GM12878 (cell line): Measurements from ENCODE around the gene PHOX2A. TPM values are rescaled to one million over a fixed set of nuclear protein-coding genes. Genes with fewer than 3 reads are reported as not detected.

Experiments used
- ATAC-seq: fragments of 200-7000 bp; cut with Tn5 transposase; 3 replicates; pipeline ENCODE4 v1.9.1; 2020; ENCODE audit warnings: mild to moderate bottlenecking, moderate library complexity
- BruUV-seq: library from RNA; stranded (reverse); fragments of 400-500 nt; replicated peaks from 2 replicates; lab custom pipeline; 2021; lab: Mats Ljungman, UMichigan
- CTCF ChIA-PET: fragments of 300-600 bp; sonication (Branson Sonifier 250); formaldehyde crosslinking; extraction: SDS; loops from one replicate; lab custom pipeline; 2021; ENCODE audit warnings: inconsistent platforms; lab: Yijun Ruan, JAX
- POLR2A ChIA-PET: fragments of 350-600 bp; formaldehyde crosslinking; extraction: SDS; loops from one replicate; lab custom pipeline; 2021; ENCODE audit warnings: inconsistent platforms; lab: Charles Lee
- RAD21 ChIA-PET: fragments of 300-600 bp; sonication (Branson Sonifier 250); formaldehyde crosslinking; loops from one replicate; lab custom pipeline; 2023; ENCODE audit warnings: antibody characterized with exemption; ENCODE audit not compliant: unreplicated experiment; lab: Charles Lee
- SMC1A ChIA-PET: fragments of 300-600 bp; sonication (Branson Sonifier 250); formaldehyde crosslinking; loops from one replicate; lab custom pipeline; 2023; ENCODE audit not compliant: unreplicated experiment, uncharacterized antibody; lab: Charles Lee
- DNase-seq: peaks from one replicate; pipeline ENCODE4 v3.0.0-alpha.2; 2011; ENCODE audit warnings: low read depth, low spot score
- FAIRE-seq: peaks from 3 replicates; lab custom pipeline; 2011; peaks lifted over from hg19 to GRCh38; lab: Jason Lieb, UNC
- H2AFZ ChIP-seq: 2 replicates; pipeline ENCODE4 v1.6.0; 2011; ENCODE audit warnings: low read depth, low read length, control low read depth; ENCODE audit not compliant: control insufficient read depth
- H3K27ac ChIP-seq: 2 replicates; pipeline ENCODE4 v1.5.1; 2011; ENCODE audit warnings: control low read depth; ENCODE audit not compliant: control insufficient read depth, insufficient read depth
- H3K27me3 ChIP-seq, 2 experiments: replicated peaks in 1 of 2; 2 replicates each; pipeline versions ENCODE4 v1.6.0 to v1.6.1; 2011; ENCODE audit warnings: low read length in 1 of 2; ENCODE audit not compliant: control insufficient read depth in 2 of 2, insufficient read depth in 2 of 2
- H3K36me3 ChIP-seq, 2 experiments: 2 replicates each; pipeline ENCODE4 v1.5.1; 2011; ENCODE audit warnings: low read length in 1 of 2; ENCODE audit not compliant: control insufficient read depth in 2 of 2, insufficient read depth in 2 of 2
- H3K4me1 ChIP-seq: 2 replicates; pipeline ENCODE4 v1.6.1; 2011; ENCODE audit warnings: mild to moderate bottlenecking, low read length, moderate library complexity, mixed read lengths; ENCODE audit not compliant: control insufficient read depth, insufficient read depth
- H3K4me2 ChIP-seq: 2 replicates; pipeline ENCODE4 v1.6.0; 2011; ENCODE audit warnings: control low read depth; ENCODE audit not compliant: control insufficient read depth, insufficient read depth
- H3K4me3 ChIP-seq: fragments of 200-600 bp; sonication (generic); 2 replicates; pipeline ENCODE4 v1.5.1; 2016
- H3K79me2 ChIP-seq: 2 replicates; pipeline ENCODE4 v1.6.0; 2011; ENCODE audit warnings: low read length; ENCODE audit not compliant: control insufficient read depth, insufficient read depth
- H3K9ac ChIP-seq: 2 replicates; pipeline ENCODE4 v1.8.0; 2011; ENCODE audit warnings: low read length, control low read depth, mixed read lengths; ENCODE audit not compliant: control insufficient read depth, insufficient read depth
- H3K9me3 ChIP-seq: replicated peaks from 3 replicates; pipeline ENCODE4 v1.5.1; 2011; ENCODE audit warnings: mild to moderate bottlenecking, low read length; ENCODE audit not compliant: control insufficient read depth, insufficient read depth
- H4K20me1 ChIP-seq: 2 replicates; pipeline ENCODE4 v1.6.0; 2011; ENCODE audit not compliant: control insufficient read depth, insufficient read depth
- MAX ChIP-seq: IDR thresholded peaks from 2 replicates; pipeline ENCODE4 v1.6.1; 2012; ENCODE audit warnings: low read depth, low read length, improper control_type of control experiment
- POLR2AphosphoS2 ChIP-seq: IDR thresholded peaks from 2 replicates; pipeline ENCODE4 v1.6.1; 2011; ENCODE audit warnings: low read depth, mild to moderate bottlenecking, low read length, improper control_type of control experiment, moderate library complexity
- SRF ChIP-seq, 2 experiments: IDR thresholded peaks; 2 replicates each; pipeline ENCODE4 v1.6.1; 2011; ENCODE audit warnings: low read depth in 2 of 2, low read length in 2 of 2, mild to moderate bottlenecking in 1 of 2, moderate library complexity in 1 of 2
- TBL1XR1 ChIP-seq: IDR thresholded peaks from 2 replicates; pipeline ENCODE4 v1.6.1; 2012; ENCODE audit warnings: low read depth, low read length, improper control_type of control experiment
- WGBS: methylation state at CpG from one replicate; pipeline ENCODE4 v1.1.6; 2016; ENCODE audit warnings: low lambda C conversion rate; ENCODE audit not compliant: insufficient replicate concordance, insufficient coverage; ENCODE audit errors: missing lambda C conversion rate; 5-methylcytosine and 5-hydroxymethylcytosine counted together
- in situ Hi-C: fragments of 300-500 bp; cut with MboI; formaldehyde crosslinking; loops from 9 replicates; pipeline ENCODE4 v1.14.3; 2018; ENCODE audit warnings: mixed read lengths
- intact Hi-C: fragments of 100-400 bp; cut with micrococcal nuclease; formaldehyde crosslinking; loops from one replicate; pipeline ENCODE4 v1.14.2; 2022; ENCODE audit not compliant: unreplicated experiment
- polyA plus RNA-seq, 11 experiments: library from polyadenylated mRNA; depleted of rRNA in 4 of 11; unstranded in 6 of 11; stranded (reverse) in 5 of 11; fragments of >200 nt; fragmentation: Nextera tagmentation in 4 of 11; fragmentation: Illumina TruSeq in 1 of 11; extraction: Ambion mirVana in 4 of 11; extraction: Trizol in 1 of 11; gene quantifications; 1 replicate in 1 of 11; 2 replicates in 10 of 11; pipeline versions ENCODE4 v1.2.1 to v1.2.3, GENCODE V29; 2011 to 2016; ENCODE audit warnings: inconsistent platforms in 2 of 11, missing spikeins in 2 of 11, low read depth in 1 of 11
- total RNA-seq, 4 experiments: library from RNA; depleted of rRNA in 3 of 4; stranded (reverse); fragments of >200 nt in 3 of 4; fragmentation: Illumina TruSeq in 1 of 4; extraction: Trizol in 1 of 4; gene quantifications; 2 replicates each; pipeline versions ENCODE4 v1.2.1 to v1.2.3, GENCODE V29; 2013 to 2021
- TF ChIP-seq, protein P1 (sequence below): fragments of 450-650 bp; IDR thresholded peaks from 2 replicates; pipeline ENCODE4 v1.6.1; 2014; ENCODE audit warnings: mild to moderate bottlenecking
- TF ChIP-seq, protein P2 (sequence below): fragments of 450-650 bp; formaldehyde crosslinking; IDR thresholded peaks from 2 replicates; pipeline ENCODE4 v1.4.0; 2022; ENCODE audit warnings: mild to moderate bottlenecking, moderate library complexity

PHOX2A gene
- total and polyA plus RNA-seq, 10 of the 15 experiments (the other 5 are each of a cell fraction or from before 2014, with no cell fraction given): not detected

DNA sequence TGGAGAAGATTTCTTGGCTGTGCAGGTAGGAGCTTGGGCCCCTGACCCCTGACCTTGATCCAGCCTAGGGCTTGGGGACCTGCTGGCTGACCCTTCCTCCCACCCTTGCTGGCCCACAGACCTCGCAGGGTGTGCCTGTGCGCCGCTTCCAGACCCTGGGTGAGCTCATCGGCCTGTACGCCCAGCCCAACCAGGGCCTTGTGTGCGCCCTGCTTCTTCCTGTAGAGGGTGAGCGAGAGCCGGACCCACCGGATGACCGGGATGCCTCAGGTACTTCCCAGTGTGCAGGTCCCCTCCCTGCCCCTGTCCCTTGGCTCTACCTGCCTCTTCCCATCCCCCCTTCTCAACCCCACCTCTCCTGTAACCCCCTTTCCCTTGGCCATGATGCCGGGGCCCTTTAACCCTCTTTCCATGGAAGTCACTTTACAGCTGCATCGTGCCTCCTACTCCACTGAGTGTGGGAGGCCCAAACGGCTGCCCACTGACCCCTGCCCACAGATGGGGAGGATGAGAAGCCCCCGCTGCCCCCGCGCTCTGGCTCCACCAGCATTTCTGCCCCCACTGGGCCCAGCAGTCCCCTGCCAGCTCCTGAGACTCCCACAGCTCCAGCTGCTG lies 15.6 kb downstream of the PHOX2A start:
- Histone ChIP-seq H3K79me2 (peaks cover 26% of the 10 kb centered on the region), H3K27me3 (no peaks in the 10 kb centered on the region), H3K4me3 (no peak overlapping the region), H3K36me3 (peaks cover 19 to 28% of the 10 kb centered on the region in 2 experiments; a peak in 3 of 4 replicates), H4K20me1 (no peaks in the 10 kb centered on the region; the same call in 1 of the 2 replicates), H3K9me3 (no peaks in the 10 kb centered on the region), H3K4me1 (peaks cover 8% of the 10 kb centered on the region), H3K4me2 (no peak overlapping the region), H3K27ac (no peak overlapping the region), H2AFZ (no peak overlapping the region), H3K9ac (no peak overlapping the region)
- no TSS peak for BruUV-seq
- ChIA-PET POLR2A (no interaction called here), CTCF (interaction anchor here (1.0 to 1.2 kb wide), 2 partner anchors 9 to 32 kb away, joined by 4 to 5 read pairs; no protein-coding TSS in a partner anchor), SMC1A (interaction anchor here (1.2 kb wide), 1 partner anchor 203 kb away, joined by 3 read pairs; no protein-coding TSS in a partner anchor), RAD21 (no interaction called here)
- in situ Hi-C loops: no loop called here
- TF ChIP-seq SRF (IDR thresholded peaks at IDR 0.05; ENCODE audit: low read depth in 2 of 2, low read length in 2 of 2) (0 out of 4 replicates have a peak, but pooled peaks of 1 of the 2 experiments have one; percentile 19), MAX (no peak)
- WGBS: 89% methylated on average over 13 of the region's 16 CpGs
- DNase-seq (no peak), ATAC-seq (no peak), FAIRE-seq (no peak)
- intact Hi-C loops: no loop called here

DNA sequence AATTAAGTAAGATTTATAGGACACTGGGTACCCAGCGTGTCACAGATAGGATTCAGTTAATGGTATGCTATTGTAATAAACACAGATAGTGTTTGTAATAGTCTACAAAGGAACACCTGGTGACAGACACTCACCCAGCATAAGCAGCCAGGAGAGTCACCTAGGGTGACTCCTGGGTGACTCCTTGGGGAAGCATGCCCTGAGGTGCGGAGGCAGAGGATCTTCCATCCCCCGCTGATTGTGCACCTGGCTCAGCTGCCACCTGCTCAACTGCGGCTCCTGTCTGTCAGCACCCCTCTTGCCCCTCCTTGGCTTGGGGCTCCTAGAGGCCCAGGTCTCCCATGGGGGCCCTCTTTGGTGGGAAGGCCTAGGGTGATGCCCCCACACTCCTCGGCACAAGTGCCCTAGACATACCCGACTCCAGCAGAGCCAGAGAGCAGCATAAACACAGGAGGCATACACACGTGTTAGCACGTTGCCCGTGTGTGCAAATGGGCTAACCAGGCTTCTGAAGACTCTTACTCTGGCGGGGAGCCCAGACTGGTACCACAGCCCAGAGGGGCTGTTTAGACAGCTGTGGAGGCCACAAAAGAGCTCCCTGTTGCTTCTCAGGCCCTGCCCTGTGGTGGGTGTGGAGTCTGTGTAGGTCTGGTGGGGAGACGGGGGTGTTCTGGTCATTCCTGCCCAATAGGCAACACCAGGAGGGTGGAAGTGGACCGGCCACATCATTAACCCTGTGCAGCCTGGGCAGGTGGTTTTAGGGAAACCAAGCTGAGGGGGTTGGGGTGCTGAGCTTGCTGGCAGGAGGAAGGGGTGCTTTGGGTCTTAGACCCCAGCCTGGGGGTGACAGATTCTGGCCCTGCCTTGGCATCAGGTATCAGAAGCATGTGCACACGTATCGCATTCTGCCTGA lies 16.4 kb downstream of the PHOX2A start:
- DNase-seq: no peak
- H3K36me3 ChIP-seq: peaks cover 17 to 26% of the 10 kb centered on the region in 2 experiments; a peak in 3 of 4 replicates
- TF ChIP-seq TBL1XR1 (no peak), POLR2AphosphoS2 (no peak)
- TF ChIP-seq, protein P1, sequence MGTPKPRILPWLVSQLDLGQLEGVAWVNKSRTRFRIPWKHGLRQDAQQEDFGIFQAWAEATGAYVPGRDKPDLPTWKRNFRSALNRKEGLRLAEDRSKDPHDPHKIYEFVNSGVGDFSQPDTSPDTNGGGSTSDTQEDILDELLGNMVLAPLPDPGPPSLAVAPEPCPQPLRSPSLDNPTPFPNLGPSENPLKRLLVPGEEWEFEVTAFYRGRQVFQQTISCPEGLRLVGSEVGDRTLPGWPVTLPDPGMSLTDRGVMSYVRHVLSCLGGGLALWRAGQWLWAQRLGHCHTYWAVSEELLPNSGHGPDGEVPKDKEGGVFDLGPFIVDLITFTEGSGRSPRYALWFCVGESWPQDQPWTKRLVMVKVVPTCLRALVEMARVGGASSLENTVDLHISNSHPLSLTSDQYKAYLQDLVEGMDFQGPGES: no peak
- TF ChIP-seq, protein P2, sequence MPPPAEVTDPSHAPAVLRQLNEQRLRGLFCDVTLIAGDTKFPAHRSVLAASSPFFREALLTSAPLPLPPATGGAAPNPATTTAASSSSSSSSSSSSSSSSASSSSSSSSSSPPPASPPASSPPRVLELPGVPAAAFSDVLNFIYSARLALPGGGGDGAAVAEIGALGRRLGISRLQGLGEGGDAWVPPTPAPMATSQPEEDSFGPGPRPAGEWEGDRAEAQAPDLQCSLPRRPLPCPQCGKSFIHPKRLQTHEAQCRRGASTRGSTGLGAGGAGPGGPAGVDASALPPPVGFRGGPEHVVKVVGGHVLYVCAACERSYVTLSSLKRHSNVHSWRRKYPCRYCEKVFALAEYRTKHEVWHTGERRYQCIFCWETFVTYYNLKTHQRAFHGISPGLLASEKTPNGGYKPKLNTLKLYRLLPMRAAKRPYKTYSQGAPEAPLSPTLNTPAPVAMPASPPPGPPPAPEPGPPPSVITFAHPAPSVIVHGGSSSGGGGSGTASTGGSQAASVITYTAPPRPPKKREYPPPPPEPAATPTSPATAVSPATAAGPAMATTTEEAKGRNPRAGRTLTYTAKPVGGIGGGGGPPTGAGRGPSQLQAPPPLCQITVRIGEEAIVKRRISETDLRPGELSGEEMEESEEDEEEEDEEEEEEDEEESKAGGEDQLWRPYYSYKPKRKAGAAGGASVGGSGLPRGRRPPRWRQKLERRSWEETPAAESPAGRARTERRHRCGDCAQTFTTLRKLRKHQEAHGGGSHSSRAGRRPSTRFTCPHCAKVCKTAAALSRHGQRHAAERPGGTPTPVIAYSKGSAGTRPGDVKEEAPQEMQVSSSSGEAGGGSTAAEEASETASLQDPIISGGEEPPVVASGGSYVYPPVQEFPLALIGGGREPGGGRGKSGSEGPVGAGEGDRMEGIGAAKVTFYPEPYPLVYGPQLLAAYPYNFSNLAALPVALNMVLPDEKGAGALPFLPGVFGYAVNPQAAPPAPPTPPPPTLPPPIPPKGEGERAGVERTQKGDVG: no peak

More for the DNA sequence above, 16.4 kb downstream of the PHOX2A start:
- RAD21 ChIA-PET: no interaction called here
- POLR2A ChIA-PET: no interaction called here
- Histone ChIP-seq H3K79me2 (peaks cover 26% of the 10 kb centered on the region), H3K9ac (no peak overlapping the region), H2AFZ (no peak overlapping the region), H3K4me1 (peaks cover 9% of the 10 kb centered on the region), H3K4me3 (no peak overlapping the region), H3K27ac (no peak overlapping the region), H3K27me3 (no peaks in the 10 kb centered on the region), H3K9me3 (no peaks in the 10 kb centered on the region), H4K20me1 (no peaks in the 10 kb centered on the region; the same call in 1 of the 2 replicates), H3K4me2 (no peak overlapping the region)
- 89% methylated on average over 13 of the region's 14 CpGs for WGBS
- SMC1A ChIA-PET: interaction anchor here (1.2 kb wide), 1 partner anchor 204 kb away, joined by 3 read pairs; no protein-coding TSS in a partner anchor
- ATAC-seq (no peak), FAIRE-seq (no peak)
- in situ Hi-C loops (no loop called here), intact Hi-C loops (no loop called here)
- CTCF ChIA-PET: interaction anchor here (1.0 to 1.2 kb wide), 2 partner anchors 10 to 203 kb away, joined by 3 to 5 read pairs; no protein-coding TSS in a partner anchor
- no TSS peak for BruUV-seq
